ENCODE measurements around the gene RPS23. TPM values are rescaled to one million over a fixed set of nuclear protein-coding genes. Genes with fewer than 3 reads are reported as not detected.

RPS23 gene
- total RNA-seq, result 3,145 and 3,199 TPM in 2 replicates

- DNase-seq (ENCODE audit: low read depth in 2 of 2), result peak; percentile 87 to 92
These were observed at the start of gene RPS23 for GRCh38 chr5:82277987-82278710. Gene RPS23, minus strand, starts transcription at chr5:82278354. Its CDS starts 31 bp downstream, at chr5:82278323.

GRCh38 chr5:82327941-82328340 is 49.8 kb upstream of the RPS23 start:
- no peak for DNase-seq (ENCODE audit: low read depth in 2 of 2)

GRCh38 chr5:82325996-82326395 is 47.8 kb upstream of the RPS23 start:
- no peak for DNase-seq (ENCODE audit: low read depth in 2 of 2)

GRCh38 chr5:82325155-82325554 is 47.0 kb upstream of the RPS23 start:
- DNase-seq (ENCODE audit: low read depth in 2 of 2), result no peak

- no peak for DNase-seq (ENCODE audit: low read depth in 2 of 2)
These were observed 42.8 kb upstream of the RPS23 start for GRCh38 chr5:82320966-82321365.

- DNase-seq (ENCODE audit: low read depth in 2 of 2), result no peak
These were observed 41.7 kb upstream of the RPS23 start for GRCh38 chr5:82319651-82320376.

GRCh38 chr5:82319192-82319591 is 41.0 kb upstream of the RPS23 start:
- no peak for DNase-seq (ENCODE audit: low read depth in 2 of 2)

- DNase-seq (ENCODE audit: low read depth in 2 of 2), result no peak
These were observed 37.0 kb upstream of the RPS23 start for GRCh38 chr5:82314964-82315758.

GRCh38 chr5:82313016-82313415 is 34.9 kb upstream of the RPS23 start:
- no peak for DNase-seq (ENCODE audit: low read depth in 2 of 2)

- DNase-seq (ENCODE audit: low read depth in 2 of 2), result peak; percentile 49 to 77
These were observed 34.3 kb upstream of the RPS23 start for GRCh38 chr5:82312373-82312856.

GRCh38 chr5:82309091-82309531 is 31.0 kb upstream of the RPS23 start:
- DNase-seq (ENCODE audit: low read depth in 2 of 2), result no peak

GRCh38 chr5:82308416-82308815 is 30.3 kb upstream of the RPS23 start:
- DNase-seq (ENCODE audit: low read depth in 2 of 2), result no peak

GRCh38 chr5:82307451-82307850 is 29.3 kb upstream of the RPS23 start:
- DNase-seq (ENCODE audit: low read depth in 2 of 2), result peak in 1 of 2 donors; percentile 72

GRCh38 chr5:82306151-82306550 is 28.0 kb upstream of the RPS23 start:
- no peak for DNase-seq (ENCODE audit: low read depth in 2 of 2)

GRCh38 chr5:82301190-82301589 is 23.0 kb upstream of the RPS23 start:
- no peak for DNase-seq (ENCODE audit: low read depth in 2 of 2)

GRCh38 chr5:82298668-82299067 is 20.5 kb upstream of the RPS23 start:
- no peak for DNase-seq (ENCODE audit: low read depth in 2 of 2)

GRCh38 chr5:82297711-82298110 is 19.6 kb upstream of the RPS23 start:
- no peak for DNase-seq (ENCODE audit: low read depth in 2 of 2)

GRCh38 chr5:82296929-82297328 is 18.8 kb upstream of the RPS23 start:
- no peak for DNase-seq (ENCODE audit: low read depth in 2 of 2)

- no peak for DNase-seq (ENCODE audit: low read depth in 2 of 2)
These were observed 17.9 kb upstream of the RPS23 start for GRCh38 chr5:82295959-82296531.

- DNase-seq (ENCODE audit: low read depth in 2 of 2), result peak in 1 of 2 donors; percentile 19
These were observed 17.0 kb upstream of the RPS23 start for GRCh38 chr5:82295144-82295543.

GRCh38 chr5:82291420-82291819 is 13.3 kb upstream of the RPS23 start:
- no peak for DNase-seq (ENCODE audit: low read depth in 2 of 2)

- DNase-seq (ENCODE audit: low read depth in 2 of 2), result no peak
These were observed 12.8 kb upstream of the RPS23 start for GRCh38 chr5:82290908-82291307.

Measured in dermis microvascular lymphatic vessel endothelial cell (primary cell).